ENCODE results near the gene ZMIZ1. TPM values are rescaled to one million over a fixed set of nuclear protein-coding genes. Genes with fewer than 3 reads are reported as not detected.

ZMIZ1 gene
- total RNA-seq, 1 experiment from 2014 or later = 22.3 TPM

- no peak overlapping the region for H3K27ac ChIP-seq
Observed at GRCh38 chr10:79263939-79264338, 195.2 kb downstream of the ZMIZ1 start.

GRCh38 chr10:79264942-79265341, 196.2 kb downstream of the ZMIZ1 start:
- no peak for DNase-seq (ENCODE audit: low read depth in 1 of 2, low spot score in 2 of 2)
- Histone ChIP-seq H3K27ac (no peak overlapping the region), H3K9me3 (replicated peaks) (no peaks in the 10 kb centered on the region), H3K27me3 (replicated peaks) (no peaks in the 10 kb centered on the region), H3K4me3 (no peak overlapping the region), H3K36me3 (peaks cover 64% of the 10 kb centered on the region), H3K4me1 (replicated peaks) (peaks cover 32% of the 10 kb centered on the region)

More at GRCh38 chr10:79263939-79264338, 195.2 kb downstream of the ZMIZ1 start:
- H3K4me1 ChIP-seq (replicated peaks) = peaks cover 32% of the 10 kb centered on the region
- peaks cover 56% of the 10 kb centered on the region for H3K36me3 ChIP-seq
- H3K4me3 ChIP-seq = no peak overlapping the region
- no peaks in the 10 kb centered on the region for H3K9me3 ChIP-seq (replicated peaks)
- no peak for DNase-seq (ENCODE audit: low read depth in 1 of 2, low spot score in 2 of 2)
- H3K27me3 ChIP-seq (replicated peaks) = no peaks in the 10 kb centered on the region

GRCh38 chr10:79266084-79266483, 197.3 kb downstream of the ZMIZ1 start:
- Histone ChIP-seq H3K36me3 (peaks cover 64% of the 10 kb centered on the region), H3K27me3 (replicated peaks) (no peaks in the 10 kb centered on the region), H3K9me3 (replicated peaks) (no peaks in the 10 kb centered on the region), H3K4me1 (replicated peaks) (peaks cover 32% of the 10 kb centered on the region), H3K27ac (peak overlapping the region; percentile 76), H3K4me3 (no peak overlapping the region)
- no peak for DNase-seq (ENCODE audit: low read depth in 1 of 2, low spot score in 2 of 2)

- H3K9me3 ChIP-seq (replicated peaks) = no peaks in the 10 kb centered on the region
- peak overlapping the region; percentile 76 for H3K27ac ChIP-seq
- H3K4me3 ChIP-seq = no peak overlapping the region
- DNase-seq (ENCODE audit: low read depth in 1 of 2, low spot score in 2 of 2) = peak; percentile 84 to 90
- H3K27me3 ChIP-seq (replicated peaks) = no peaks in the 10 kb centered on the region
- peaks cover 67% of the 10 kb centered on the region for H3K36me3 ChIP-seq
- peaks cover 32% of the 10 kb centered on the region for H3K4me1 ChIP-seq (replicated peaks)
Observed at GRCh38 chr10:79266543-79267312, 198.0 kb downstream of the ZMIZ1 start.

DNA sequence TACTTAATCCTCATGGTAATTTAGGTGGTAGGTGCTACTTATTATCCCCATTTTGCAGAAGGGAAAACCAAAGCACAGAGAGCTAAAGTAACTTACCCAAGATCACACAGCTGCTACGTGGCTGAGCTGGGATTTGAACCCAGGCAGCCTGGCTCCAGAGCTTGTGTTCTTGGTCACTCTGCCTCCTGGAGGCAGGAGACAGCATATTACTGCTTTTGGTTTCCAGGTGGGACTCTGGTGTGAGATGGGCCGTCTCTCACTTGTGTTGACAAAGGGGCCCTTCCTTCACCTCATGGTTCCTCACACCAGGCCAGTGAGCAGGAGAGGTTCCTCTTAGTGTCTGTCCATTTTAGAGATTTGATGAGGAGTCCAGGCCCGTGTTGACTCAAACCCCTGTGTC, 198.7 kb downstream of the ZMIZ1 start:
- Histone ChIP-seq H3K27ac (no peak overlapping the region), H3K36me3 (peaks cover 68% of the 10 kb centered on the region), H3K27me3 (replicated peaks) (no peaks in the 10 kb centered on the region), H3K4me1 (replicated peaks) (peaks cover 32% of the 10 kb centered on the region), H3K4me3 (no peak overlapping the region), H3K9me3 (replicated peaks) (no peaks in the 10 kb centered on the region)
- no peak for DNase-seq (ENCODE audit: low read depth in 1 of 2, low spot score in 2 of 2)

DNA sequence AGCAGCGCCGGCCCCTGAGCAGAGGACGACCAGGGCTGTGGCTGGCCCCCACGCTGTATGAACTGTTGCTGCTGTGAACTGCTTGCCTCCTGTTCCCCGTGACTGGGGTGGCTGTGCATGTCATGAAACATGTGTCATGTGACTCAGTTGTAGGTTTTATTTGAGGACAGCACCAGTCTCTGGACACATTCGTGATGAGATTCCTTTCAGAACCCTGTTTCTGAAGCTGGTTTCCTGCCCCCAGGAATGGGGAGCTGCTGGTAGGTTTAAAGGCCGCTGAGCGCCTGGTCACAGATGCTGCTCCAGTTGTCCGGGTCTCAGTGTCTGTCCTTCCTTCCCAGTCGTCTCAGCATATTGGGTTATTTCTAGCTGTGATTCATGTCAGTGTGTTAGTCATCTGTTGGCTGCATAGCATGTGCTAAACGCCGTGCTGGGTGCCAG, 199.4 kb downstream of the ZMIZ1 start:
- peaks cover 66% of the 10 kb centered on the region for H3K36me3 ChIP-seq
- no peak overlapping the region for H3K27ac ChIP-seq
- peaks cover 32% of the 10 kb centered on the region for H3K4me1 ChIP-seq (replicated peaks)
- no peaks in the 10 kb centered on the region for H3K27me3 ChIP-seq (replicated peaks)
- no peak for DNase-seq (ENCODE audit: low read depth in 1 of 2, low spot score in 2 of 2)
- no peaks in the 10 kb centered on the region for H3K9me3 ChIP-seq (replicated peaks)
- no peak overlapping the region for H3K4me3 ChIP-seq

GRCh38 chr10:79268742-79269141, 200.0 kb downstream of the ZMIZ1 start:
- no peak for DNase-seq (ENCODE audit: low read depth in 1 of 2, low spot score in 2 of 2)
- Histone ChIP-seq H3K4me1 (replicated peaks) (peaks cover 32% of the 10 kb centered on the region), H3K27ac (no peak overlapping the region), H3K36me3 (peaks cover 65% of the 10 kb centered on the region), H3K27me3 (replicated peaks) (no peaks in the 10 kb centered on the region), H3K4me3 (no peak overlapping the region), H3K9me3 (replicated peaks) (no peaks in the 10 kb centered on the region)

GRCh38 chr10:79269443-79269842, 200.7 kb downstream of the ZMIZ1 start:
- no peaks in the 10 kb centered on the region for H3K27me3 ChIP-seq (replicated peaks)
- peaks cover 32% of the 10 kb centered on the region for H3K4me1 ChIP-seq (replicated peaks)
- DNase-seq (ENCODE audit: low read depth in 1 of 2, low spot score in 2 of 2) = no peak
- H3K9me3 ChIP-seq (replicated peaks) = no peaks in the 10 kb centered on the region
- H3K36me3 ChIP-seq = peaks cover 70% of the 10 kb centered on the region
- no peak overlapping the region for H3K27ac ChIP-seq
- no peak overlapping the region for H3K4me3 ChIP-seq

- H3K4me3 ChIP-seq = no peak overlapping the region
- H3K27me3 ChIP-seq (replicated peaks) = no peaks in the 10 kb centered on the region
- no peak for DNase-seq (ENCODE audit: low read depth in 1 of 2, low spot score in 2 of 2)
- H3K4me1 ChIP-seq (replicated peaks) = peaks cover 32% of the 10 kb centered on the region
- peaks cover 75% of the 10 kb centered on the region for H3K36me3 ChIP-seq
- H3K9me3 ChIP-seq (replicated peaks) = no peaks in the 10 kb centered on the region
- H3K27ac ChIP-seq = no peak overlapping the region
Observed at GRCh38 chr10:79269969-79270368, 201.2 kb downstream of the ZMIZ1 start.

- Histone ChIP-seq H3K4me1 (replicated peaks) (peaks cover 30% of the 10 kb centered on the region), H3K36me3 (peaks cover 78% of the 10 kb centered on the region), H3K27me3 (replicated peaks) (no peaks in the 10 kb centered on the region), H3K4me3 (no peak overlapping the region), H3K9me3 (replicated peaks) (no peaks in the 10 kb centered on the region), H3K27ac (no peak overlapping the region)
- DNase-seq (ENCODE audit: low read depth in 1 of 2, low spot score in 2 of 2) = no peak
Observed at GRCh38 chr10:79270466-79271246, 201.9 kb downstream of the ZMIZ1 start.

DNA sequence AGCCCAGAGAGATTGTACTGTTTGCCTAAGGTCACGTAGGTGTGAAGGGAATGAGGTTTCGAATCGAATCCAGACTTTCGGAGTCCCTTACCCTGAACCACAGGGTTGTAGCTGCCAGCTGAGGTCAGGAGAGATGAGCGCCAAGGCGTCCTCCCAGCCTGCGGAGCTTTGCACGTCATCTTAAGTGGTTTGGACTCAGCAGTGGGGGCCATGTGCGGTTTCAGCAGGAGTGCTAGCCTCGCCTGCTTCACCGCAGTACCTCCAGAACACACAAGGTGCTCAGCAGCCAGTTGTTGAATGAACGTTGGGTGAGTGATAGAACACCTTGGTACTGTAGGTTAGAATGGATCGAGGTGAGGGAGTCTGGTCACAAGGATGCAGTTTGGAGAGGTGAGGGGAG, 203.6 kb downstream of the ZMIZ1 start:
- H3K4me1 ChIP-seq (replicated peaks) = peaks cover 13% of the 10 kb centered on the region
- H3K36me3 ChIP-seq = peaks cover 80% of the 10 kb centered on the region
- no peaks in the 10 kb centered on the region for H3K27me3 ChIP-seq (replicated peaks)
- no peaks in the 10 kb centered on the region for H3K9me3 ChIP-seq (replicated peaks)
- DNase-seq (ENCODE audit: low read depth in 1 of 2, low spot score in 2 of 2) = no peak
- no peak overlapping the region for H3K4me3 ChIP-seq
- no peak overlapping the region for H3K27ac ChIP-seq

DNA sequence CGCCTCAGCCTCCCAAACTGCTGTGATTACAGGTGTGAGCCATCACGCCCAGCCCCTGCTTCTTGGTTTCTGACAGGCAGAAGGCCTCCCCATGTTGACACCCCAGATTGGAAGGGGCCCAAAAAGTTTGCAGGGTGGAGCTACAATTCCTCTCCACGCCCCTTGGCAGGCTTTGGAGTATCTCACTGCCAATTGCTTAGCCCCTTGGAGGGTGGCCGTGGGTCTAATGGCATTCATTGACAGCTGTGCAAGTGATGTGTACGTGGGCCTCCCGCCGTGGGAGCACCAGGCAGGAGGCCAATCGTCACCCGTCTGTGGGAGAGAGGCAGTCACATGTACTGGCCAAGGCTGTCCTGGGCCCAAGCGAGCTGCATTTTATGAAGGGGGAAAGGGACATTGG, 204.8 kb downstream of the ZMIZ1 start:
- Histone ChIP-seq H3K27ac (no peak overlapping the region), H3K4me3 (no peak overlapping the region), H3K36me3 (peaks cover 76% of the 10 kb centered on the region), H3K4me1 (replicated peaks) (peaks cover under 1% of the 10 kb centered on the region), H3K9me3 (replicated peaks) (no peaks in the 10 kb centered on the region), H3K27me3 (replicated peaks) (no peaks in the 10 kb centered on the region)
- no peak for DNase-seq (ENCODE audit: low read depth in 1 of 2, low spot score in 2 of 2)

GRCh38 chr10:79274279-79275104, 205.7 kb downstream of the ZMIZ1 start:
- Histone ChIP-seq H3K27me3 (replicated peaks) (no peaks in the 10 kb centered on the region), H3K36me3 (peaks cover 67% of the 10 kb centered on the region), H3K4me1 (replicated peaks) (no peaks in the 10 kb centered on the region), H3K9me3 (replicated peaks) (no peaks in the 10 kb centered on the region), H3K4me3 (no peak overlapping the region), H3K27ac (no peak overlapping the region)
- DNase-seq (ENCODE audit: low read depth in 1 of 2, low spot score in 2 of 2) = no peak

- Histone ChIP-seq H3K4me1 (replicated peaks) (no peaks in the 10 kb centered on the region), H3K27ac (no peak overlapping the region), H3K27me3 (replicated peaks) (no peaks in the 10 kb centered on the region), H3K4me3 (no peak overlapping the region), H3K36me3 (peaks cover 64% of the 10 kb centered on the region), H3K9me3 (replicated peaks) (no peaks in the 10 kb centered on the region)
- no peak for DNase-seq (ENCODE audit: low read depth in 1 of 2, low spot score in 2 of 2)
Observed at GRCh38 chr10:79275105-79275430, 206.3 kb downstream of the ZMIZ1 start.
